GM21367 (cell line): ENCODE results near the gene VWA8.
"Not testable (repeated sequence)": the region's sequence is repeated elsewhere in the genome, so short reads cannot be mapped to it uniquely, and the experiment has no call there.

Experiments
- ATAC-seq: cut with Tn5 transposase; IDR thresholded peaks from one replicate; pipeline ENCODE4 v1.9.1; 2021; ENCODE audit not compliant: unreplicated experiment

Gene VWA8

GRCh38 chr13:41811588-41812021 is 149.3 kb downstream of the VWA8 start:
- peak; percentile 56 for ATAC-seq

DNA sequence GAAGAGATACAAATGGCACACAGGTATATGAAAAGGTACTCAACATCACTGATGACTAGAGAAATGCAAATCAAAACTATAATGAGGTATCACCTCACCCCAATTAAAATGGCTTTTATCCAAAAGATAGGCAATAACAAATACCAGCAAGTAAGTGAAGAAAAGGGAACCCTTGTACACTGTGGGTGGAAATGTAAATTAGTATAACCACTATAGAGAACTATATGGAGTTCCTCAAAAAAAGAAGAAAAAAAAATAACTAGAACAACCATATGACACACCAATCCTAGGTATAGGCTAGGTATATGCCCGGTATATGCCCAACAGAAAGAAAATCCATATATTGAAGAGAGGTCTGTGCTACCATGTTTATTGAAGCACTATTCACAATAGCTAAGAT is 150.9 kb downstream of the VWA8 start:
- ATAC-seq = no peak

GRCh38 chr13:41803445-41803735 is 157.5 kb downstream of the VWA8 start:
- ATAC-seq = not testable (repeated sequence)

GRCh38 chr13:41802684-41803444 is 158.0 kb downstream of the VWA8 start:
- ATAC-seq = no peak

DNA sequence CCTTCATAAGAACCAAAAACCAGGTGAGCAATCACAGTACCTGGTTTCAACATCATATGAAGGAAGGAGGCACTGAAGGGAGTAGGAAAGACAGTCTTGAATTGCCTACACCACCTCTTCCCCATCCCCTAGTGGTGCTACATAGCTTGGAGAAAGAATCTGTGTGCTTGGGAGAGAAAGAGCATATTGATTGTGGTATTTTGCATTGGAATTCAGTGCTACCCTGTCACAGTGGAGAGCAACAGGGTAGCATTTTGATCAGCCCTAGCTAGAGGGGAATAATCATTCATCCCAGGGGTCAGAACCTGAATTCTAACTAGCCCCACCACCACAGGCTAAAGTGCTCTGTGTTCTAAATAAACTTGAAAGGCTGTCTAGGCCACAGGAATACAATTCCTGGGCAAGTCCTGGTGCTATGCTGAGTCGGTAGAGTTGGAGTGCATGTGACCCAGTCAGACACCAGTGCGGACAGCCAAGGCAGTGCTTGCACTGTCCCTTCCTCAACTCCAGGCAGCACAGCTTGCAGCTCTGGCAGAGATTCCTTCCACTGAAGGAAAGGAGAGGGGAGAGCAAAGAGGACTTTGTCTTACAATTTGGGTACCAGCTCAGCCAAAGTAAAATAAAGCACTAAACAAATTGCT is 158.7 kb downstream of the VWA8 start:
- no peak for ATAC-seq

DNA sequence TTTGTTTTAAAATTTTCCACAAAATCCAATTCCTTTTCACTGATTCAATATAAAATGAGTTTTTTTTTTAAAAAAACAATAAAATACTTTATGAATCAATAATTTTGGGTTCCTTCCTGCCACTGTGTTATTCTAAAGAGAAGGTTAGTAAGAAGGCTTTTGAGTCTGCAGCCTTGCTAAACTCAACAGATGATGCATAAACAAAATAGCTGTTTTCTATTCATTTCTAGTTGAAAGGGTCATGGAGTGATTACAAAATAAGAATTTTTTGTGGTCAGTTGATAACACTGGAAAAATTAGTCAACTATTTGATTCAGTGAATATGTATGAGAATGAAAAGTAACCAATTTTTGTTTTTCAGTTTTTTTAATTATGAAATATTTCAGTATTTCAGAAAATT is 169.9 kb downstream of the VWA8 start:
- ATAC-seq = no peak

DNA sequence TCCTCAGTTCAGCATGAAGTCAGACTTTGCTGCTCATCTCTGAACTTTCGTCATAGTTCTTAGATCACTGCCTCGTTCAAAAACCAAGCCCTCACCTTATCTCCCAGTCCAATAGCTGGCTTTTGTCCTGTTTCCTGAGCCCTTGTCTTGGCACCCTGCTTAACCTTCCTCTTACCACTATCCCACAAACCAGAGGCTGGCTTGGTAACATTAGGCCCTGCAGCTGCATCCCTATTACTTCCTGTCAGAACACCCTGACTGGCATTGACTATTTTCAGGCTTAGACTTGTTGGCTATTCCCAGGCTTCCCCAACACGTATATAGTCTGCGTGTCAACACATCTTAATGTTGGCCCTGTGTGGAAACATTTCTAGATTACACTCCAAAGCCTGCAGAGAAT is 172.4 kb downstream of the VWA8 start:
- ATAC-seq = no peak

GRCh38 chr13:41785402-41786172 is 175.3 kb downstream of the VWA8 start:
- no peak for ATAC-seq

DNA sequence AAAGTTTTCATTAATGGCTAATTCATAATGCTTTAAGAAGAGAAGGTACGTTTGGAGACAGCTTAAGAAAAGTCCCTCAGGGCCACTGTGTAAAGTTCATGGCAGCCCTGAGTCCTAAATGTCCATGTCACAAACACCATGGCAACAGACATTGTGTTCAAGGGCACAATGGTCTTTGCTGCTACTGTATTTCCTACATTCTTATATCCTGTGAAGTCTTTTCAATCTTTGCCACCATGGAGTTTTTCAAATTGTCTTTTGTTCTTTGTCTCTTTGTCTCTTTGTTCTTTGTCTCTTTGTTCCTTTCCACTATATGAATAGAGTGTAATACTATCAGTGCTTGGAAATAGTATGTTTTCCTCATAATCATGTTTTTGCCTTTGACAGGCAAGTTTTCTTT is 178.8 kb downstream of the VWA8 start:
- ATAC-seq = no peak

DNA sequence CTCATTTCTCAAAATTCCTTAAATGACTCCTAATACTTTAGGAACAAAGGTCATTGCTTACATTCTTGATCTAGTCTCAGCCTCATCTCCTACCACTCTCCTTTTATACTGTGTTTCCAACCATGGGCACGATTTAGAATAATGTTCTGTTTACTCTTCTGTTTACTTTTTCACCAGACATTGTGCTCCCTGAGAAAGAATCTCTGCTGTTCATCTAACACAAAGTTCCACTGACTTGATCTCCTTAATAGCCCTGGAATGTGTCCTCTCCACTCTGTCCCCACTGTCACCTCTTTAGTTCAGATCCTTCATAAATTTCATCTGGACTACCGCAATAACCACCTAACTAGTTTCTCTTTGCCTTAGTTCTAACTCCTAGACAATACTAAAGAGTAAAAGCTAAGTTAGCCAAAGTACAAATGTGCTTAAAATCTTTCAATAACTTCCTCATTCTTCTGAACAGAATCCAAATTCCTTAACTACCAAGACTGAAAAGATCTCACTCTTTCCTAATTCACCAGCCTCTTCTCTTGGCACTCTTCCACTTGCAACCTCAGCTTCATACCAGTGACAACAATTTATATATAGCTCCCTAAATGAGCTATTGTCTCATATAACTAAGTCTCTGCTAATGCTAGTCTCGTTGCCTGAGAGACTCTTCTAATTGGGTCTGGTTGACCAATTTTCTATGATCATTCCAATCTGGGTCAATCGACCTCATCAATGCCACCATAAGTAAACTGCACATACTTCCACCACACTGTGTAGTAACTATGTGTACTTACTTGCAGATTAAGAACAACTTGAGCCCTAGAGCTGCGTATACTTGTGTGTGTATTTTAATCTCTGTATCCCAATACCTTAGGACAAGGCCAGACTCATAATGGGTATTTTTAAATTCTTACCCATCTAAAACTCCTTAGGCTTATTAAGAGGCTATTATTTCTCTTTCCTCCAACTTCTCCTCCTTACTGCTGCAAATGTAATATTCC is 179.9 kb downstream of the VWA8 start:
- ATAC-seq = no peak

- ATAC-seq = no peak
These were observed 185.7 kb downstream of the VWA8 start for GRCh38 chr13:41775251-41775650.

GRCh38 chr13:41774605-41775218 is 186.2 kb downstream of the VWA8 start:
- ATAC-seq = no peak

DNA sequence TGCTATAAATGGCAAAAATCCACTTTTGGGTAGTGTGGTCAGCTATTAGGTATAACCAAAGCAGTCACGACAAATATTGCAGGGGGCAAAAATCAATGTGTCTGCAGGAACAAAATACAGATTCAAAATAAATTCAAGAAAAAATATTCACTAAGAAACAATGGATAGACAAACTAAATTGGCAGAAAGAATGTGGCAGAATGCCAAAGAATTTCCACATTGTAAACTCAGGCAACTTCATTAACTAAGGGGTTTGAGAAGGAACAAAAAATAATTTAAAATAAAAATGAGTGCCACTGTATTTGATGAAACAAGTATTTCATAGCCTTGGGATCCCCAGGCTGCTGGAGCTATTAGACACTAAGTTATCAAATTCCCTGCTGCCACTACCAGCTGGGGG is 193.1 kb downstream of the VWA8 start:
- ATAC-seq = no peak

GRCh38 chr13:41766439-41766838 is 194.5 kb downstream of the VWA8 start:
- ATAC-seq = no peak

DNA sequence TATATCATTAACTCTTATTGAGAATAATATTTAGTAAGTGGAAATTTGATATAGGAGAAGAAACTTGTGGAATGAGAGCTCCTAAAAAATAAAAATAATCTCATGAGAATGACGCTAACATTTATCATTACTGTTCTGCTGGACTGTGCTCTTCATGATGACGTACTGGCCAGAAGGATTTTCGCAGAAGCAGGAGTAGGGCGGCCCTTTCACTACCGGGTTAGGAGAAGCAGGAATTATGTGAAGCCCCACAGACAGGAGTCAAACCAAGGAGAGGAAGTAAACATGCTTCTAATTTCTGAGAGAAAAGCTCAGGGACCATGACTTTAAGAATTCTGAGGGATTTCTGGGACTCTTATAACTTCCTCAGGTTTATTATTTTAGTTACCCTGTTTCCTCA is 195.1 kb downstream of the VWA8 start:
- ATAC-seq = no peak

GRCh38 chr13:41765020-41765419 is 195.9 kb downstream of the VWA8 start:
- no peak for ATAC-seq

DNA sequence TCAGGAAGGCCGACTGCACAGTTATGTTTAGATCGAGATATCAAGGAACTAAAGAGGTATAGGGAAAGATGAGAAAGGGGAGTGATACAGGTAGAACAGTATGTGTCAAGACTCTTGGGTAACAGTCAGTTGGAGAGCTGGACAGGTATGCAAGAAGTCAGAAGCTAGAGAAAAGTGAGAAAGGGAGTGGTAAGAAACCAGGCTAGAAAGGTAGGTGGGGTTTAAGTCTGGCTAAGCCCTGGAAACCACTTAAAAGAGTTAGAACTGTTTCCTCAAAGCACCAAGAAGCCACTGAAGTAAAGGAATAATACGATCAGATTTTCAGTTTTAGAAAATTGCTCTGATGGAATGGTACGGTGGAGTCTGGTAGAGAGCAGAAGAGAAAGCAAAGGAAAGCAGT is 196.4 kb downstream of the VWA8 start:
- ATAC-seq = no peak

GRCh38 chr13:41763782-41764181 is 197.1 kb downstream of the VWA8 start:
- no peak for ATAC-seq

GRCh38 chr13:41762796-41763195 is 198.1 kb downstream of the VWA8 start:
- ATAC-seq = no peak

GRCh38 chr13:41756198-41756880 is 204.6 kb downstream of the VWA8 start:
- no peak for ATAC-seq
